Measurements from ENCODE around the gene CAPN6.
A peak's percentile ranks its signal among the peaks of the same experiment; 100 is the strongest.

Gene CAPN6

GRCh38 chrX:111265486-111265885 is 4.8 kb downstream of the CAPN6 start:
- no peak for DNase-seq (ENCODE audit: low read depth, low spot score)
- POLR2A ChIA-PET = no interaction called here
- H3K4me3 ChIP-seq (ENCODE audit: low read depth, low read length) = no peak overlapping the region
- no peak for TF ChIP-seq CTCF (IDR thresholded peaks at IDR 0.05; ENCODE audit: insufficient read depth, low read length, missing control alignments)
- CTCF ChIA-PET = no interaction called here

- DNase-seq (ENCODE audit: low read depth, low spot score) = no peak
- POLR2A ChIA-PET = no interaction called here
- H3K4me3 ChIP-seq (ENCODE audit: low read depth, low read length) = no peak overlapping the region
- no peak for TF ChIP-seq CTCF (IDR thresholded peaks at IDR 0.05; ENCODE audit: insufficient read depth, low read length, missing control alignments)
- CTCF ChIA-PET = no interaction called here
Observed at GRCh38 chrX:111264385-111264784, 5.9 kb downstream of the CAPN6 start.

- no peak for TF ChIP-seq CTCF (IDR thresholded peaks at IDR 0.05; ENCODE audit: insufficient read depth, low read length, missing control alignments)
- peak; percentile 4 for DNase-seq (ENCODE audit: low read depth, low spot score)
- ChIA-PET CTCF (no interaction called here), POLR2A (no interaction called here)
- H3K4me3 ChIP-seq (ENCODE audit: low read depth, low read length) = no peak overlapping the region
Observed at GRCh38 chrX:111262086-111262485, 8.2 kb downstream of the CAPN6 start.

GRCh38 chrX:111260451-111260850 is 9.8 kb downstream of the CAPN6 start:
- CTCF ChIA-PET = interaction anchor here (2.4 kb wide), 1 partner anchor 16 kb away, joined by 6 read pairs; no protein-coding TSS in a partner anchor
- DNase-seq (ENCODE audit: low read depth, low spot score) = no peak
- TF ChIP-seq CTCF (IDR thresholded peaks at IDR 0.05; ENCODE audit: insufficient read depth, low read length, missing control alignments) = no peak
- H3K4me3 ChIP-seq (ENCODE audit: low read depth, low read length) = no peak overlapping the region
- POLR2A ChIA-PET = no interaction called here

GRCh38 chrX:111259559-111259958 is 10.7 kb downstream of the CAPN6 start:
- ChIA-PET CTCF (interaction anchor here (2.4 kb wide), 1 partner anchor 16 kb away, joined by 6 read pairs; no protein-coding TSS in a partner anchor), POLR2A (no interaction called here)
- TF ChIP-seq CTCF (IDR thresholded peaks at IDR 0.05; ENCODE audit: insufficient read depth, low read length, missing control alignments) = no peak
- no peak for DNase-seq (ENCODE audit: low read depth, low spot score)
- no peak overlapping the region for H3K4me3 ChIP-seq (ENCODE audit: low read depth, low read length)

GRCh38 chrX:111257733-111258132 is 12.6 kb downstream of the CAPN6 start:
- no peak overlapping the region for H3K4me3 ChIP-seq (ENCODE audit: low read depth, low read length)
- ChIA-PET POLR2A (no interaction called here), CTCF (no interaction called here)
- DNase-seq (ENCODE audit: low read depth, low spot score) = no peak
- no peak for TF ChIP-seq CTCF (IDR thresholded peaks at IDR 0.05; ENCODE audit: insufficient read depth, low read length, missing control alignments)
